HG02763 (cell line): ENCODE measurements around the gene DOCK6.

ENCODE experiments used
- ATAC-seq: cut with Tn5 transposase; IDR thresholded peaks from one replicate; pipeline ENCODE4 v1.9.1; 2021; ENCODE audit warnings: mild to moderate bottlenecking, moderate library complexity; ENCODE audit not compliant: unreplicated experiment

DOCK6 gene, protein sequence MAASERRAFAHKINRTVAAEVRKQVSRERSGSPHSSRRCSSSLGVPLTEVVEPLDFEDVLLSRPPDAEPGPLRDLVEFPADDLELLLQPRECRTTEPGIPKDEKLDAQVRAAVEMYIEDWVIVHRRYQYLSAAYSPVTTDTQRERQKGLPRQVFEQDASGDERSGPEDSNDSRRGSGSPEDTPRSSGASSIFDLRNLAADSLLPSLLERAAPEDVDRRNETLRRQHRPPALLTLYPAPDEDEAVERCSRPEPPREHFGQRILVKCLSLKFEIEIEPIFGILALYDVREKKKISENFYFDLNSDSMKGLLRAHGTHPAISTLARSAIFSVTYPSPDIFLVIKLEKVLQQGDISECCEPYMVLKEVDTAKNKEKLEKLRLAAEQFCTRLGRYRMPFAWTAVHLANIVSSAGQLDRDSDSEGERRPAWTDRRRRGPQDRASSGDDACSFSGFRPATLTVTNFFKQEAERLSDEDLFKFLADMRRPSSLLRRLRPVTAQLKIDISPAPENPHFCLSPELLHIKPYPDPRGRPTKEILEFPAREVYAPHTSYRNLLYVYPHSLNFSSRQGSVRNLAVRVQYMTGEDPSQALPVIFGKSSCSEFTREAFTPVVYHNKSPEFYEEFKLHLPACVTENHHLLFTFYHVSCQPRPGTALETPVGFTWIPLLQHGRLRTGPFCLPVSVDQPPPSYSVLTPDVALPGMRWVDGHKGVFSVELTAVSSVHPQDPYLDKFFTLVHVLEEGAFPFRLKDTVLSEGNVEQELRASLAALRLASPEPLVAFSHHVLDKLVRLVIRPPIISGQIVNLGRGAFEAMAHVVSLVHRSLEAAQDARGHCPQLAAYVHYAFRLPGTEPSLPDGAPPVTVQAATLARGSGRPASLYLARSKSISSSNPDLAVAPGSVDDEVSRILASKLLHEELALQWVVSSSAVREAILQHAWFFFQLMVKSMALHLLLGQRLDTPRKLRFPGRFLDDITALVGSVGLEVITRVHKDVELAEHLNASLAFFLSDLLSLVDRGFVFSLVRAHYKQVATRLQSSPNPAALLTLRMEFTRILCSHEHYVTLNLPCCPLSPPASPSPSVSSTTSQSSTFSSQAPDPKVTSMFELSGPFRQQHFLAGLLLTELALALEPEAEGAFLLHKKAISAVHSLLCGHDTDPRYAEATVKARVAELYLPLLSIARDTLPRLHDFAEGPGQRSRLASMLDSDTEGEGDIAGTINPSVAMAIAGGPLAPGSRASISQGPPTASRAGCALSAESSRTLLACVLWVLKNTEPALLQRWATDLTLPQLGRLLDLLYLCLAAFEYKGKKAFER (N-terminal part only)

DNA sequence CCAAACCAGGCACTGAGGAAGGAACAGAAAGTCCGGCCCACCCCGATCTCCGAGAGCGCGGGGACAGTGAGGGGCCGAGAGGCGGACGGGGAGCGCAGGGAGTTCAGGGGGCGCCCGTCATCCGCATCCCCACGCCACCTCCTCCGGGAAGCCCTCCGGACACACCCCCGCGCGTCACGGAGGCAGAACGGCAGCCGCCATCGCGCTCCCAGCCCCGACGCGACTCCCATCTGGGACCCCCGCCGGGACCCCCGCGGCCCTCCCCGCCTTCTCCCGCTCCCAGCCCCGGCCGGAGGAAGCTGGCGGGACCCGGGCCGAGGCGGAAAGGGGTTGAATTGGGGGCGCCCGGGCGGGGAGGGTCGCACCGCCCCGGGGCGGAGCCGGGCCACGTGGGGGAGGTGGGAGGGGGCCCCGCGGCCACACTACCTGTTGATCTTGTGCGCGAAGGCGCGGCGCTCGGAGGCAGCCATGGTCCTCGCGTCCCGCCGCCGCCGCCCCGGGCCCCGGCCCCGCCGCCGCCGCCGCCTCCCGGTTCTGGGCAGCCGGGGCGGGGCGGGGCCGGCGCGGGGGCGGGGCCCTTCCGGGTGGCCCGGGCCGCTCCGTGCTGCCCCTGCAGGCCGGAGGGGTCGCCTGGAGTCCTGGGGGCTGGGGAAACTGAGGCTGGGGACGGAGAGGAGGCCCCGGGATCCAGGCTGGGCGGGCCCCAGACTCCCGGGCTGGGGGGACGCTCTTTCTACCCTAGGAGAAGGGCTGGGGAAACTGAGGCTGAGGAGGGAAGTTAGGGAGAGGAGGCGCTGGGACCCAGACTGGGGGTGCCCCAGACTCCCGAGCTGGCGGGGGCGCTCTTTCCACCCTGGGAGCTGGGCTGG is at the start of gene DOCK6:
TSS of gene DOCK6 (minus strand) at position 554 of the 869 bp plus-strand sequence. CDS start at position 470, 84 bp downstream.
- no peak for ATAC-seq

DNA sequence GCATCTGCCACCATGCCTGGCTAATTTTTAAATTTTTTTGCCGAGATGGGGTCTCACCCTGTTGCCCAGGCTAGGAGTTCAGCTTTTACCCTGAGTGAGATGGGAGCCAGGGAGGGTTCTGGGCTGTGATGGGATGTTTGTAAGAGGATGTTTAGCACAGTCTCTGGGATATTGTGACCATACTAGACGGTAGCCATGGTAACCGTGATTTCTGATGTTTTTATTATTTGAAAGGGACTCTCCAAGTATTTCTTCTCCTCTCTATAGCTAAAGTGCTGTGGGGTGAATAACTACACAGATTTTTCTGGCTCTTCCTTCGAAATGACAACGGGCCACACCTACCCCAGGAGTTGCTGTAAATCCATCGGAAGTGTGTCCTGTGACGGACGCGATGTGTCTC is 44.0 kb upstream of the DOCK6 start:
- ATAC-seq, result no peak

DNA sequence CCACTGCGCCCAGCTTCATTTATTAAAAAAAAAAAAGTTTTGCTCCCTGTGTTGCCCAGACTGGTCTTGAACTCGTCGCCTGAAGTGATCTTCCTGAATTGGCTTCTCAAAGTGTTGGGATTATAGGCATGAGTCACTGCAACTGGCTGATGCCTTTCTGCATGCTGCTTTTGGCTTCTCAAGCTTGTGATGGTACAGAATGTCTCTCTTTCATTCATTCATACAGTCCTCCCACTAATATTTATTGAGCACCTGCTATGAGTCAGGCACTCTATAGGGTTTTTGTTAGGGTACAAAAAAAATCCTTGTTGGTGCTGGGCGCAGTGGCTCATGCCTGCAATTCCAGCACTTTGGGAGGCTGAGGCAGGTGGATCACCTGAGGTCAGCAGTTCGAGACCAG is 42.6 kb upstream of the DOCK6 start:
- no peak for ATAC-seq

DNA sequence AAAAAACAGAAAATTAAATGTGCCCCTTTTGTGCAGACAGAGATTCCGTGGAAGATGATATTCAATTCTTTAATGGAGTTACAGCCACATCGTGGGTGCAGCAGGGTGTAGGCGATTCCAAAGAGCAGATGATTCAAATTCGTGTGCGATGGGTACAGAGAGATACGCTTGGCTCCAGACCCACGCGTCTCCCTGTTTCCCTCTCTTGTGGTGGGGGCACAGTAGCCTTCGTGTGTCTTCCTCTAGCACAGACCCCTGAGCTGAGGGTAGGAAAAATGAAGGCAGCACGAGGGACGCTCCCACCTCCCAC is 38.4 kb upstream of the DOCK6 start:
- ATAC-seq, result no peak

DNA sequence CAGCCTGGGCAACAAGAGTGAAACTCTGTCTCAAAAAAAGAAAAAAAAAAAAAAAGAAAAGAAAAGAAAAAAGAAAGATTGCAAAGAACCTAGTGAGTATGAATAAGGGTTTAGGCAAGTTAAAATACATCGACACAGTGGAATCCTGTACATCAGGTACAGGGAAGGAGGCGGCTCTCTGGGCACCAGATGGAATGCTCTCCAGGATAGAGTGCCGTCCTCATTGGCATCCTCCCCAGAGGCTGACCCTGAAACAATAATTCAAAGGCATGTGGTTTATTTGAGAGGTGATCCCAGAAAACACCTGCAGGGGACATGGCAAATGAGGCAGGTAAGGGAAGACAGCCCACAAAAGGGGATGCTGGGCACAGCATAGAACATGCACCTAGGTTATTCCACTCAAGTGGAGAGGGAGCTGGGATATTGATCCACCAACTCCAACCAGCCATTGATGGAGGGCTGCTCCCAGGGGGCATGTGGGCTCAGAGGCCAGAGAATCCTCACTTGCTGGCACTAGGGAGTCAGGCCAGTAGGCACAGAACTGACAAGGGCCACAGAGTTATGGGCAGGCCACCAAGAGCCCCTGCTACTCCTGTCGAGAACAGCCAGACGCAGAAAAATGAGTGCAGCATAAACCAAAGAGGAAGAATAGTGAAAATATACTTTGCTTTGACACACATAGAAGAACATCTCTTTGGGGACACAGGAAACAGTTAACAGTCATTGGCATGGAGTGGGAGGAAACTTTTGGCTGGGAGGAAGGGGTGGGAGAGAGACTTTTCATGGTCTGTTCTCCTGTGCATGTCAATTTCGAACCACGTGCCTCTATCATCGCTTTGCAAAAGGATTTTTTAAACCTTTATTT is 37.9 kb upstream of the DOCK6 start:
- no peak for ATAC-seq

DNA sequence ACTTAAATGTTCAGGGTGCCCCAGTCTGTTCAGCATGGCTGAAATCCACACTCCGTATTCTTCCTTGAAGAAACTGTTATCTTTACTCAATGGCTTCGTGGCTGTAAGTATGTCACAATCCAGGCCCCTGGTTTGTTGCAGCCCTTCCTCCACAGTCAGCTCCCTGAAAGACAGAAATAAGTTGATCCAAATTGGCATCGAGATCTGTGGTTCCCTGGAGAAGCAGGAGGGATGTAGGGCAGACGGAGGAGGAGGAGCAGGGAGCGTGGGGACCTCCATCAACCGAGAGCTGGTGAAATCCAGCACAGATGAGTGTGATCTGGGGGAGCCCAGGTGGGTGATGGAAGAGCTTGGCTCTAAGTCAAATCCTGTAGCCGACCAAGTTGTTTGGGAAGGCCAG is 33.9 kb upstream of the DOCK6 start:
- no peak for ATAC-seq

DNA sequence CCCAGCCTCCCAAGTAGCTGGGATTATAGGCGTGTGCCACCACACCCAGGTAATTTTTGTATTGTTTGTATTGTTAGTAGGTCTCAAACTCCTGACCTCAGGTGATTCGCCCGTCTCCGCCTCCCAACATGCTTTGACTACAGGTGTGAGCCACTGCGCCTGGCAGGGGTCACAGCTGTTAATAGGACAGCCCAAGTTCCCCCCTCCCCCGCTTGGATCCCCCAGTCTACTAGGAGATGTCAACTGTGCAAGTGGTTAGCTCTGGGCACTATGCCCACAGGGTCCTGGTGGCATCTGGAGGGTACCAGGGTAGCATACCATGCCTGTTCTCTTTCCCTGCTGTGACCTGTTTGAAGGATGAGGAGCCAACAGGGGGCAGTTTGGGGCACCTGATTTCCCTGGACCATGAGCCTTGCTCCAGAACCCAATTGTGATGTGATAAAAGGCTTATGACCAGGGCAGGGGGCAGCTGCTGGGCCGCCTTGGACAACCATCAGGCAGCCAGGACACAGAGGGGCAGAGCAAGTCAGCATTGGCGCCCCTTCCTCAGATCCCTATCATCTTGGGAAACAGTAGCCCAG is 33.4 kb upstream of the DOCK6 start, which contains the start of gene TSPAN16:
TSS of gene TSPAN16 (plus strand) at position 496 of the 581 bp plus-strand sequence. CDS start 138 bp downstream, outside the sequence.
- no peak for ATAC-seq

DNA sequence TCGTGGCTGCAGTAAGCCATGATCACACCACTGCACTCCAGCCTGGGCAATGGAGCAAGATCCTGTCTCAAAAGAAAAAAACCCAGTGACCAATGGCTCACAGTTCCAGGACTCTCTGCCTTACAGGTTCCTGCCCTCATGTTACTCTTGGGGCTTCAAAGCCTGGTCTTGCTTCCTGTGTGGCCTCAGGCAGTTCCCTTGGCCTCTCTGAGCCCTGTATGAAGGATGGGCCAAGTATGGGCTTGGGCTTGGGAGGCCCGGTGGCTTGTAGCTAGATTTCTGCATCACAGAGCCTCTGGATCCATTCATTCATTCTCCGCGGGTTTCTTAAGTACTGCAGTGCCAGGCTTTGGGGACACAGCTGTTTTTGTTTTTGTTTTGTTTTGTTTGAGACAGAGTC is 32.9 kb upstream of the DOCK6 start:
- no peak for ATAC-seq

DNA sequence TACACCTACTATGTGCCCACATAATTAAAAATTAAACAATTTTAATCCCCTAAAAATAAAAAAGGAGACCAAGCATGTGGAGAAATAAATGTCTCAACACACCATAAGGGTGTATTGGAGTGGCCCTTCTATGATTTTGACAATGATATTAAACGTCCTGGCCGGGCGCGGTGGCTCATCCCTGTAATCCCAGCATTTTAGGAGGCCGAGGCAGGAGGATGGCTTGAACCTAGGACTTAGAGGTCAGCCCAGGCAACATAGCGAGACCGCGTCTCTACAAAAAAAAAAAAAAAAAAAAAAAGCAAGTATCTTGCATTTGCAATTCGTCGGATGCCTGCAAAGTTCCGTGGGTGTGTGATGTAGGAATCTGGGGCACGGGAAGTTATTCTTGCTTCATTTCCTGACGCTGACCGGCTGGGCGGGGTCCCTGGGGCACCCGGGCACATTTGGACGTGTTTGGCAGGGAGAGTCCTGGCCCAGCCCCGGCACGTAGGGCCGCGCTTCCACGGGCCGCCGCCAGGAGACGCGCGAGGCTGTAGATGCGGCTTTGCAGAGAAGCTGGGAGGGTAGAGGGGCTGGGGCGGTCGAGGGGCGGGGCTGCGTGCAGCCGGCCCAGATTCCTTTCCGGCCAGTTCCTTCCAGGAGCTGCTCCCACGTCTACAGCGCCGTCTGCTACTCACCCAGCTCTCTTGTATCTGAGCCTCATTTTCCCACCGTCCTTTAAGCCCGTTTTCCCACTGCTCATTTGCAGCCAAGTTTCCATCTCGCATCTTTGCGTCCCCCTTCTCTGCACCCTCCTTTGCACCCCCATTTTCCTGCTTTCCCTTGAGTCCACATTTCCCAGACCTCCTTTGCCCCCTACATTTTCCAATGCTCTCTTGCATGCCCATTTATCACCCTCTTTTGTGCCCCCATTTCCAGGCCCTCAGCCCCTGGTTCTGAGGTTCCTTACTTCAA is 31.4 kb upstream of the DOCK6 start:
- no peak for ATAC-seq

DNA sequence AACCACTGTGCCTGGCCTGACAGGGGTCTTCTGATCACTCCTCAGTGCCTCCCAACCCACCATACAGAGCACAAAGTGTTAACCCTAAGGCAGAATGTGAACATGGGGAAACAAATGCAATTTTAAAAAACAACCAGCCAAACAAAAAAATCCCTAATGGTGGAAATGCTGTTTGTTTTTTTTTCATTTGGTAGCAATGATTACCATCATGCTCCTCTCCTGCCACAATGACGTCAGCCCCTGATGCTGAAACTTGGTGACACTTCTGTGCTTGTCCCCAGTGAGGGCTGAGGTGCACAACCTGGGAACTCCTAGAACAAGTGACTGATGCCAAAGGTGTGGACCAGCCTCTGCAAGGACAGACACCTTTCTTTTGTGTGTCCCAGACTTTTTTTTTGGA is 29.7 kb upstream of the DOCK6 start:
- no peak for ATAC-seq

DNA sequence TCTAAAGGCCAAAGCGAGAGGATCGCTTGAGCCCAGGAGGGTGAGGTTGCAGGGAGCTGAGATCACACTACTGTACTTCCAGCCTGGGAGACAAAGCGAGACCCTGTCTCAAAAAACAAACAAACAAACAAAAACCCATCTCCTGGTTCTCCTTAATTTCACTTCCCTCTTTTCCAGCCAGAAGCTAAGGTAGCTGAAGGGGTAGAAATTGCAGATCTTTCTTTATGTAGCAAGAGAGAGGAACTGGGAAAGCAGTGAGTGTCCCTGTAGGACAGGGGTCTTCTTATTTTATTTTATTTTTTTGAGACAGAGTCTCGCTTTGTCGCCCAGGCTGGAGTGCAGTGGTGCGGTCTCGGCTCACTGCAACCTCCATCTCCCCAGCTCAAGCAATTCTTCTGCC is 29.1 kb upstream of the DOCK6 start:
- no peak for ATAC-seq

DNA sequence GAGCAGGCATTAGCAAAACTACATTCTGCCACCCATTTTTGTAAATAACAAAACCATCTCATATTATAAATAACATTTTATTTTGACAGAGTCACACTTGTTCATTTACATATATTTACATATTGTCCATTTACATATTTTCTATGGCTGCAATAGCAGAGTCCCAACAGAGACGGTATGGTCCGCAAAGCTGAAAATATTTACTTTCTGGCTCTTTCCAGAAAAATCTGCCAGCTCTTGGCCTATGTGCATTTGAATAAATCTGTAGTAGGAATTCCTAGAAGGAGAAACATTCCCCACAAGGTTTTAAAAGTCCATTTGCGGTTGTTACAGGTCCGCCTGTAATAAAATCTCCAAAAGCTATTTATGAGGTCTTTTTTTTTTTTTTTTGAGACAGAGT is 27.9 kb upstream of the DOCK6 start:
- ATAC-seq, result no peak

DNA sequence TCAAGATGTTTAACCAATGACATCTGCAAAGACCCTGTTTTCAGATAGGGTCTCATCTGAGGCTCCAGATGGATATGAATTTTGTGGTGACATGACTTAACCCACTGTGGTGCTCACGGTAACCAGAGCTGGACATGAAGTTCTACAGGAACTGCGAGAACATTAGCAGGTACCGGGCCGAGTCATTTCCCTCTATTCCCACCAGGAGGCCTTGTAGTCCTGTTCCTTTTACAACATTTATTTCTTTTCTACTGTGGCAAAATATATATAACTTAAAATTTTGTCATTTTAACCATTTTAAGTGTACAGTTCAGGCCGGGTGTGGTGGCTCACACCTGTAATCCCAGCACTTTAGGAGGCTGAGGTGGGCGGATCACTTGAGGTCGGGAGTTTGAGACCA is 26.0 kb upstream of the DOCK6 start:
- ATAC-seq, result no peak

DNA sequence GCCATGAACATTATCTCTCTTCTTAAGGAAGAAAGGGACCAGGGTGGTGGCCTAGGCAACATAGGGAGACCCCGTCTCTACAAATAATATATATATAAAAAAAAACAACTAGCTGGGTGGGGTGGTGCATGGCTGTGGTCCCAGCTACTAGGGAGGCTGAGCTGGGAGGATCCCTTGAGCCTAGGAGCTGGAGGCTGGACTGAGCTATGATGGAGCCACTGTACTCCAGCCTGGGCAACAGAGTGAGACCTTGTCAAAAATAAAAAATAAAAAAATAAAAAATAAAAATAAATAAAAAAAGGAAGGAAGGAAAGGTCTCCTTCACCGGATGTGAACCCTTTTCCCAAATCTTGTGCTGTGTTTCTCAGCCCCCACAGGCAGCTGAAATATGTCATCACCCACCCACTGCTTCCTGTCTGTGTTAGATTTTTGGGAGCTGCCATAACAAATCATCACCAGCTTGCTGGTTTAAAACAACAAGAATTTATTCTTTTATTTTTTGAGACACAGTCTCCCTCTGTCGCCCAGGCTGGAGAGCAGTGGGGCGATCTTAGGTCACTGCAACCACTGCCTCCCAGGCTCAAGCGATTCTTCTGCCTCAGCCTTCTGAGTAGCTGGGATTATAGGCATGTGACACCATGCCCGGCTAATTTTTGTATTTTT is 24.1 kb upstream of the DOCK6 start:
- ATAC-seq, result no peak

DNA sequence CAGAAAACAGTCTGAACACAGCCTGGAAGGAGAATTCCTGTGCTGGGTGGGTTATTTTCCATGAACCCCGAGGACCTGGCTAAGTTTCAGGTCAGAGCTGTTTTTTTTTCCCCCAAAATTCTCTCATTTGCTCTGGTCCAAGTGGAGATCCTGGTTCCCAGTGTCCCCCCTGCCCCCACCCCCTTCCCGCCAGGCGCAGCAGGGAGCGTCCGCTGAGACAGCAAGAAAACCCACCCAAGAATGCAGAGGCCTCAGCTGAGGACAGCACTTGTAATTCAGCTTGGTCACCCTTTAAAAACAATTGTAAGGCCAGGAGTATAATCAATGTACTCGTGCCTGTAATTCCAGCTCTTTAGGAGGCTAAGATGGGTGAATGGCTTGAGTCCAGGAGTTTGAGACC is 22.2 kb upstream of the DOCK6 start:
- ATAC-seq, result no peak

DNA sequence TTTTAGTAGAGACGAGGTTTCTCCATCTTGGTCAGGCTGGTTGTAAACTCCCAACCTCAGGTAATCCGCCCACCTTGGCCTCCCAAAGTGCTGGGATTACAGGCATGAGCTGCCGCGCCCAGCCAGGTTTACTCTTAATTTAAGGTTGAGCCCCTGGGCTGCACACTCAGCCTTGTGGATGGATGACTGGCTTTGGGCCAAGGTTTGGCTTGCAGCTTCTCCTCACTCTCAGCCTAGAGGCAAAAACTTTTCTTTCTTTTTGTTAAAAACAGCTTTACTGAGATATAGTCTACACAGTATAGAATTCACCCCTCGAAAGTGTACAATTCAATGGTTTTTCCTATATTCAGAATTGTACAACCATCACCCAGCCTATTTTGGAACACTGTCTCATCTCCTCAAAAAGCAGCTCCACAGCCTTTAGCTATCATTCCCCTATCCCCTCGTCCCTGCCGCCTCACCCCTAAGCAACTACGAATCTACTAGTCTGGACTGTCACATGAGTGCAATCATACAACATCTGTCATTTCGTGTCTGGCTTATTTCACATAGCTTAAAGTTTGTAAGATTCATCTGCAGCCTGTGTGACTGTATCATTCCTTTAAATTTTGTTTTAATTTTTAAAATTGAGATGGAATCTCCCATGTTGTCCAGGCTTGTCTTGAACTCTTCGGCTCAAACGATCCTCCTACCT is 19.2 kb upstream of the DOCK6 start:
- ATAC-seq, result no peak
